HG02938 (cell line): ENCODE results near the gene STN1.

Source experiments
- ATAC-seq: cut with Tn5 transposase; IDR thresholded peaks from one replicate; pipeline ENCODE4 v1.9.1; 2021; ENCODE audit warnings: mild to moderate bottlenecking, moderate library complexity; ENCODE audit not compliant: unreplicated experiment

The STN1 gene

DNA sequence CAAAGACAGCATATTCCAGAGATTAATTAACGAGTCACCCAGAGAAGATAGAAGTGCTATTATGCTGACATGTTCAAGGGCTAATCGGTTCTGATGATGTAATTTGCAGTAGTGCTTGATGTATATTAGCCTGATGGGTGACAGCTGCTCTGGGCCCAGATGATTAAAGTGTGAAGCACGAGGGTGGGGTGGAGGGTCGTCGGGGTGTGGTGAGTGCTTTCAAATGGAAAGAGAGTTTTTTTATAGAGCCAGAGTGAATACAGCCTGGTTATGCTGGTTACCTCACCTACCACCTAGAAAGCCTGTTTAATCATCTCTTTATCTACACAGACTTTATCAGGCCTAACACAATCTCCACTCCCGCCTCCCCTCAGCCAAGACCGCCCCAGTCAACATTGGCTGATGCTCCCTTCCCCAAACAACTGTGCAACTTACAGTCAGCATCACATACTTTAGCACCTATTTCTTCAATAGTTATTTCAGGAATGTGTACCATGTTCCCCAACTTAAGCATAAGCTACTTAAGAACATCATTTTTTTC is 11.5 kb upstream of the STN1 start:
- ATAC-seq, result no peak

DNA sequence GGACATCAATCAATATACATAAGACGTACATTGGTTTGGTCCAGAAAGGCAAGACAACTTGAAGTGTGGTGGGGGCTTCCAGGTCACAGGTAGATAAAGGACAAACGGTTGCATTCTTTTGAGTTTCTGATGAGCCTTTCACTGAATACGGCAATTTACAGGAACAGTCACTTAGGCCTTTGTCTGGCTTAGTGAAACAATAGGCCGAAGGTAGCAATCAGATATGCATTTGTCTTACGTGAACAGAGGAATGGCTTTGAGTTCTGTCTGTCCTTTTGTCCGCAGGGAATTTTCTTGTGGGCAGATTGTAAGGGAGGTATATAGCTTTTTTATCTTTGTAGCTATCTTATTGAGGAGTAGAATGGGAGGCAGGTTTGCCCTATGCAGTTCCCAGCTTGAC is 10.8 kb upstream of the STN1 start:
- no peak for ATAC-seq

DNA sequence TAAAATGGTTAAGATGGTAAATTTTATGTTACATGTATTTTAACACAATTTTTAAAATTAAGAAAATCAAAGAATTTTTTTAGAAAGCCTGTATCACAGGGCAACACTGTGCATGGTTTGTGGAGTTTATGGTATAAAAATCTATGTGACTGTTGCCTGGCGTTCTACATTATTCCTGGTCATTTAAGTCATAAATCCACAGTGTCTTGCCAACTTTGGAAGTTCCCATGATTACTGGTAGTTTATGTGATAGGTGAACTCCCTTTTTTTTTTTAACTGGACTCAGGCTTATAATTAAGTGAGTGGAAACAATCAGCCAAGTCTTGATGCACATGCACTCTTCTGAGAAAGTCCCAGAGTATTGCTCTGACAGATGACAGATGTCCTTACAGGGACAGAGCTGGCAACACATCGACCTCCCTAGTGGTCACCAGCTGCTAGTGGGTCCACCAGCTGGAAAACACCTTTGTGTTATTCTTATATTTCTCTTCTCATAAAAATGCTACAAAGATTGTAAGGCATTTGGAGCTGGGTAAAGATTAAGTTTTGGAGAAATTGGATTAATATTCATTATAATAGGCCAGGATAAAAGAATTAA is 8.8 kb upstream of the STN1 start:
- ATAC-seq, result no peak

DNA sequence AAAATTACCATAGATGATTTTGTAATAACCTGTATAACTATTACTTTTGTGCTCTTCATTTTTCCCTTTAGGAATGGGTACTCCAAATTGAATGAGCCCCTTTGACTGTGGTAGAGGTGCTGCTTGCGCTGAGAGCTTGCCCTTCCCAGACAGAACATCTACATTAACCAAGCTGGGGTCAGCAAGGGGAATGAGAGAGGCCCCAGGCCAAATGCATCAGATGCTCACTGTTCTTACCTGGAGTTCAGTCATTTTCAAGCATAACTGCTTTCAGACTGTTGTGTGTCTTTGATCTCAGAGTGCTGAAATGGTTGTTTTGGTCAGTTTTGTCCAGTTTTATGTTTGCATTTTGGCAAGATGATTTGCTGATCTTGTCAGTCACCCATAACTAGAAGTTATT is 7.6 kb upstream of the STN1 start:
- no peak for ATAC-seq

DNA sequence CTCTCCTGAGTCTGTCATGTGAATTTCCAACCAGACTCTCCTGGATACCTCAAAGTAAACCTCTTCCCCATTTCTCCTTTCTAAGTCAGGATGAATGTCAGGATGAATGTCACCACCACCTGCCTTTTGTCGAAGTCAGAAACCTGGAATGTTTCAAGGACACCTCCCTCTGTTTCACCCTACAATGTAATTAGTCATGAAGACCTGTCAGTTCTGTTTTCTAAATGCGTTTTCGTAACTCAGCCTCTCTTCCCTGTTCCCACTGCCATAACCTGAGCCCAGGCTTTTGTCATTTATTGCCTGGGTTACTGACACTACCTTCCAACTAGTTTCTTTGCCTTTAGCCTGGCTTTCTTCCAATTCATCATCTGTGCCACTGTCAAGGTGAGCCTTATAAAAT is 5.5 kb upstream of the STN1 start:
- no peak for ATAC-seq

DNA sequence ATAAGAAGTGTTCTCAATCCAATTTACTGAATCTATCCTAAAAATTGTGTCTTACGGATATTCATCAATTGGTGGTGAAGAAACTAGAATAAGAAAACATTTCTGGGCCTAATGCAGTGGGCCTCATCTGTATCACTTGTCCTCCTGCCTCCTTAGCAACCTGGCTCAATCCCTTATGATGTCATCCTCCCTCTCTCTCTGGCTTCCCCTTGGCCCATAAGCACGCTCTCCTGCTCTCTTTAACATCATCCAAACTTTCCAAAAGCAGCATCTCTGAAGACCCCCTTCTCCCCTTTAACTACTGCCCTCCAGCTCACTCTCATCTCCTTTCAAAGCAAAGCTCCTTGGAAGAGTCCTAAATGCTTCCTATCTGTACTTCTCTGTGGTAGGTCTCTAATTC is 4.7 kb upstream of the STN1 start:
- ATAC-seq, result no peak

DNA sequence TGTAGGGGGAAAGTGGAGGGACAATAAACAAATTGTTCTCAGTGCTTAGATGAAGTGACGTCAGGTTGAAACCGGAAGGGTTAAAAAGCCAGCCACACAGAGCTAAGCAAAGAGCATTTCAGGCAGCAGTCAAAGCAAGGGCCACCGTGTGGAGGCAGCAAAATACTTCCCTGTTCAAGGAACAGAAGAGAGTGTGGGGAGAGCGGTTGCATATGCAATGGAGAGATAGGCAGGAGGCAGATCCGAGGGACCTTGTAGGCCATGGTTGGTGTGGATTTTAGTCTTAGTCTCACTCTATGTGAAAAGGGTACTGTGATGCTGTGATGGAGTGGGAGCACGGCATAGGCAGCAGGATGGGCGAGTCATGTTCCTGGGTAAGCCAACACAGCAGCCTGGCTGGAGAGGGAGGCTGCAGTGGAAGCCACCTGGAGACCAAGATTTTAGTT is 3.8 kb upstream of the STN1 start:
- ATAC-seq, result no peak

DNA sequence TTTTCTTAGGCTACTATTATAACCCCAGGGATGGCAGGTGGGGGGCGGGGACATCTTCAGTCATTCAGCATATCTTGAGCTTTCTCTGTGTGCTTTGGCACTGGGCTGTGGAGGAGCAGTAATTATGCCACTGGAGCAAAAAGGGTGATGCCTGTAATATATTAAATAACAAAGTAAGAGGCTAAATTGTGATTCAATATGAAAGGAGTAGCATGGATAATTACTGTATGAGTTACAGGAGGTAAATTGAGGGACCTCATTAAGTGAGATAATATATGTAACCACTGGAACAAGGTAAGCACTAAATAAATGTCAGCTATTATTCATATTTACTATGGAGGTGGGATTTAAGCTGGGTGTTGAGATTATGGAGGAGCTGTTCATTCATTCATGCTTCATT is 3.3 kb upstream of the STN1 start:
- ATAC-seq, result no peak

DNA sequence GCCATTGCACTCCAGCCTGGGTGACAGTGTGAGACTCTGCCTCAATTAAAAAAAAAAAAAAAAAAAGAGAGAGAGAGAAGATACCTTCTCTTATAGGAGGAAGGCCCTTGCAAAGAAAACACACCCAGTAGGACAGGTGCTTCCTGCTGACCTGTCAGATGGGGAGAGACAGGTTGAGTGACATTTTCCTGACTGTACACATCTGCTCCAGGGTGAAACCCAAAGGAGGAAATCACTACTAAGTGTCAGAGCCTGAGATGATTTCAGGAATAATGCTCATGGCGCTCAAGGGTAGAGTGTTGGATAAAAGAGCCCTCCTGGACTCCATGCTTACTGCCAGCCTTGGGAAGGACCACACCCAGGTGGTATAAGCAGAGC is 1.7 kb upstream of the STN1 start:
- no peak for ATAC-seq

DNA sequence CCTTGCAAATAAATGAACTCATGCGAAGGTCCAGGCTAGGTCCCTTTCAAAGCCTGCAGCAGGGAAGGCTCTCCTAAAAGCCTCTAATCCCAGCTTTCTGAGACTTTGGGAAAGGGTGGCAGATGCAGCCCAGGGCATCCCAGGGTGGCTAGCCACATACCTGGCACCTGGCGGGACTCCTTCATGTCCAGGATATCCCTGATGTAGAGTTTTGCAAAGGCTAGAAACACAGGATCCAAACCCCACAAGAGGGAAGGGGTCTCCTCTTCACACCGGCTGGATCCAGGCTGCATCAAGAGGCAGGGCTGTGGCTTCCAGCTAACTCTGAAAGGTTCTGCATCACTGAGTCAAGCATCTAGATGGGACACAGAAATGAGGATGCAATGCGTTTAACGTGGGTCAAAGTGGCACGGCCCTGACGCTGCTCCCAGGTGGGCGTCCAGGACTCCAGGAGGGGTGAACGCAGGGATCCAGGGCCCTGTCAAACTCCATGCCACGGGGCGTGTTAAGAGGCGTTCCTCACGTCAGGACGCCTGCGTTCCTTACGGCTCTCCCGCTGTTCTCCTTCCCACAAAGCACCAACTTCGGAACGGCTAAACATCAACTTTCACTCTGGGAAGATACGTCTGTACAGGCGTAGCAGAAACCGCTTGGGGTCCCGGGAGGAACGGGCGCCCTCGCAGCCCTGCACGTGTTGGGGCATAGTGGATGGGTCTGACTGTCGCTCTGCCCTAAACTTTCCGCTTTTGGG is 507 bp downstream of the STN1 start:
- ATAC-seq, result peak; percentile 1

DNA sequence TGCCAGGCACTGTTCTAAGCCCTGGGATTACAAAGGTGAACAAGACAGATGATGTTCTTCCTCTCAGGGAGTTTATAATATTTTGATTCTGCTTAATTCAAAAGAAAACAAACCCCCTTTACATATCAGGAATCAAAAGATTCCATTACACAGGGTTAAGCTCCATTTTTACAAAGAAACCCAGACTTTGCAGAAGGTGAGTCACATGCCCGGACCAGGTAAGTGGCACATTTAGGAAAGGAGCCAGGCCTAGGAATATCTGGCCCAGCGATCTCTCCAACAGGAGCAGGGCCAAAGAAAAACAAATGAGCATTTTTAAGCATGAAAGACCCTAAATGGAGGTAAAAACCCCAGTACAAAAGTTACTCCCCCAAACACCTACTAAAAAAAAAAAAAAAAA is 1.1 kb downstream of the STN1 start:
- no peak for ATAC-seq

DNA sequence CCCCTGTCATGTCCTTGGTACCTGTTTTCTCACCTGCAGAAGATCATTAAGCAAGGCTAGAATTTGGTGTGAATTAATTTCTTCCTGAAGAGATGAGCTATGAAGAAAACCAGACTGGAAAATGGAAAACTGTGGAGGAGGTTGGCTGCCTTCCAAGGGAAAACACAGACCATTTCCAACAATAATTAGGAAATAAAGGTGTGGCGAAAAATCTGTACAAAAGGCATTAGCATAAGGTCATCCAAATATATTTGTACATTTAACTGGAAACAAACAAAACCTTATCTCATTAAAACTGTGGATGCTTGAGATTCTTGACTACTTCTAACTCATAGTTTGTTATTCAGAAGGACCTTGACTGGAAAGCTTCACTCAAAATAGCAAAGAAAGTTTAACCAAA is 1.7 kb downstream of the STN1 start:
- no peak for ATAC-seq

DNA sequence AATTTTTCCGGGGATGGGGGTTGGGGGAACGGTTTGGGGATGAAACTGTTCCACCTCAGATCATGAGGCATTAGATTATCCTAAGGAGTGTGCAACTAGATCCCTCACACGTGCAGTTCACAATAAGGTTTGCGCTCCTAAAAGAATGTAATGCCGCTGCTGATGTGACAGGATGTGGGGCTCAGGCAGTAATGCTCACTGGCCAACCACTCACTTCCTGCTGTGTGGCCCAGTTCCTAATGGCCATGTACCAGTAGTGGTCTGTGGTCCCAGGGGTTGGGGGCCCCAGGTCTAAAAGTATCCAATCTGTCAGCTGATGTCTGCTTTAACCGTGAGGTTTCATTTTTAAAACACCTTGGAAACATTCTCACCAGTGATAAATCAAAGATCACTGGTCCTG is 2.2 kb downstream of the STN1 start:
- no peak for ATAC-seq

DNA sequence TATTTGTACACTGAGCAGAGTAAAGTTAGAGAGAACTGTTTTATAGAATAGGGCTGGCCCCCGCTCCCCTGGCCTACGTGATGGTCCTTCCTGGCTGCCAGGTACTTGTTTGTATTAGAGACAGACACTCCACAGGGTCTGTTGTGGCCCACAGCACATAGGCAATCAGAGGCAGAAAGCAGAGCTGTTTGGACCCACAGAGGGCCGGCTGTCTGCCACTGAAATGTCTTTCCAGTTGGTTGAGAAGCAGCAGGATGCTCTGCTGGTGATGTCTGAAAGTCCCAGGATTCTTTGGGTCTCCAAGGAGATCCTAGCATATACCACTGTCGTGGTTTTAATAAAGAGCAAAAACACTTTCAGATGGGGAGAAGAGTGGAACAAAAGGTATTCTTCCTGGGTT is 5.2 kb downstream of the STN1 start:
- no peak for ATAC-seq

DNA sequence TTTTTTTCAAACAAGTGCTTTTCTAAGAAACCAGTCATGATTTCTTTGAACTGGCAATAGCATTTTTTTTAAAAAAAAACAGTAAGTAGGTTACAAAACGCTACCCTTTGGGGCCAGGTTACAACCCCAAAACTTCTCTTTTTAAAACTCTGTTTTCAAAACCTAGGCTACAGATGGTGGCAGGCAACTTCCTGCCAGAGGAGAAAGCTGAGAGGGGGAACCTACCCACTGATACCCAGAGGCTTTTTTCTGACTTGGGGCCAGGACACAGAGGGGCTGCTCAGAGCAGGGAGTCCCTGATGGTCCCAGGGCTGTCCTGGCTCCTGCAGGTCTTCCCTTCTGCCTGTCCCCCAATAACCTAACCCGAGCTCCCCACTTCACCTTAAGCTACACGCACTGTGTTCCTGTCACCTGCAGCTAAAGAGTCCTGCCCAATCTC is 6.9 kb downstream of the STN1 start:
- ATAC-seq, result no peak

DNA sequence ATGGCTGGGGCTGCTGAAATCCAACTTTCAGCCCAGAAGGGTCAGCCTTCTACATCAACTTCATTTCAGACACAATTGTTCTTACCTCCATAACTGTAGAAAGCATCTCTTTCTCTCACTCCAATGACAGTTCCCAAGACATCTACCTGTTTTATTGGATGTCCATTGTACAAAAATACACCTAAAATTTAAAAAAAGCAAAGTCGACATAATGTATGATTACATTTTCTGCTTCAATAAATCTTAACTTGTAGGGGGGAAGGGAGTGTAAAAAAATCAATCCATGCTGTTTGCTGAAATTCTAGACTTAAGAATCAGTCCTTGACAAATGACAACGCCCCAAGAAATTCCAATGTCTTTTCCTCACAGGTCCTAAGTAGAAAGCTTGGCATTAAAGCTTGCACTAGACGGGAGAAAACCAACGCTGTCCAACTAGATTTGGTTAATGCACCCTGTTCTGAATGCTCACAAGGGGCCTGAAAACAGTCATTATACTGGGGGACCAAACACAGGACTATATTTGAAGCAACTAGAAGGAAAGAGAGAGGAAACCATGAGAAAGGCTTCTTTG is 7.5 kb downstream of the STN1 start:
- no peak for ATAC-seq

DNA sequence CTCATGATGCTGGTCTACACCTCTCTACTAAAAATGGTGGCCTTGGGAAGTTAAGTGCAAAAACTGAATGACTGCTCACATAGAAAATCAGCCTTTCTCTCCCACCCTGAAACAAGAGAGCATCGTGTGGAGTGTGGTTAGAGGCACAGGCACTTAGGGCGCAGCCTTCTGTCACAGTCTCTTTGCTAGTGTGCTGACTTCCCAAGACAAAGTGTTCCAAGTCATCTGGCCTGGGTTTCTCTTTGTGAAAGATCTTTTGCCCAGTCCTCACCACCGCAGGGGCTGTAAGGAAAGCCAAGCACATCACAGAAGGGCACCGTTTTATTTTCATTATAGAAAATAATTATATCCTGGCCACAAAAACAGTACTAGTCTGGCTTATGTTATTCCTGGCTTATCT is 12.5 kb downstream of the STN1 start:
- ATAC-seq, result no peak

DNA sequence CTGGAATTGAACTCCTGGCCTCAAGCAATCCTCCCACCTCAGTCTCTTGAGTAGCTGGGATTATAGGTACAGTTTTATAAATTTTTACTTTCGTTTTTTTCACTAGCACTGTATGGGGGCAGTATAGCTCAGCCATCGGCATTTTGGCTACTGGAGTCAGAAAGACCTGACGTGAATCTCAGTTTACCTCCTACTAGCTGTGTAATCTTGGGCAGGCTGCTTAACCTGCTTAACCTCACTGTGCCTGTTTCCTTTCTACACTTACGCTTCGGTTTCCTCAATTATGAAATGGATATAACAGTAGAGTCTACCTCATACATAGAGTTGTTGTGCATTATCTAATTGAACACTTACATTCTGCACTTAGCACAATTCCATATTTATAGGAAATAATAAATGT is 16.7 kb downstream of the STN1 start:
- no peak for ATAC-seq

DNA sequence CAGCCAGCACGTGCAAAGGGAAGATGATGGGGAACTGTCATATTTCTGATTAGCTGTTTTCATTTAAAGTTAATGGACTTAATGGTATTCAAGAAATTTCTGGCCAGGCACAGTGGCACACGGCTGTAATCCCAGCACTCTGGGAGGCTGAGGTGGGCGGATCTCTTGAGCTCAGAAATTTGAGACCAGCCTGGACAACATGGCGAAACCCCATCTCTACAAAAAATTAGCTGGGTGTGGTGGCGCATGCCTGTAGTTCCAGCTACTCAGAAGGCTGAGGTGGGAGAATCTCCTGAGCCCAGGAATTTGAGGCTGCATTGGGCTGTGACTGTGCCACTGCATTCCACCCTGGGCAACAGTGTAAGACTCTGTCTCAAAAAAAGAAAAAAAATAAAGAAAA is 18.7 kb downstream of the STN1 start:
- ATAC-seq, result no peak

DNA sequence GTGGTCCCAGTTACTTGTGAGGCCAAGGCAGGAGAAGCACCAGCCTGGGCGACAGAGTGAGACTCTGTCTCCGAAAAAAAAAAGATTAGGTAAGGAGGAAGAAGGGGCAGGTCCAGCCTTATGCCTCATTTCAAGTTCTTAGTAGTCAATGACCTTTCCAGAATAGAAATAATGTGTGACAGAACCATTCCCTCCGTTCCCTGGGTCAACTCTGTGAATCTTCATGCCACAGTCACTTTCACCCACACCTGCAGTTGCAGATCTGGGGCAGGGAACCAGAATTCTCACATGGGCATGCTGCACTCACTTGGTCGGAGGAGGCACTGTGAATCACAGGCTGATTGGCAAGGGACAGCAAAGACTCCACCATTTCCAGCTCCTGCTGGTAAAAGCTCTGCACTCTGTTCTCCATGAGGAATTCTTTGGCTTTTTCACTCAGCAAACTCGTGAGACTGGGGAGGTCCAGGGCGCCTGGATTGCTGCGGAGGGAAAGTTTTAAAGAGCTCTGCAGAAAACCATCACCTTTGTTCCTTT is 20.7 kb downstream of the STN1 start:
- no peak for ATAC-seq

DNA sequence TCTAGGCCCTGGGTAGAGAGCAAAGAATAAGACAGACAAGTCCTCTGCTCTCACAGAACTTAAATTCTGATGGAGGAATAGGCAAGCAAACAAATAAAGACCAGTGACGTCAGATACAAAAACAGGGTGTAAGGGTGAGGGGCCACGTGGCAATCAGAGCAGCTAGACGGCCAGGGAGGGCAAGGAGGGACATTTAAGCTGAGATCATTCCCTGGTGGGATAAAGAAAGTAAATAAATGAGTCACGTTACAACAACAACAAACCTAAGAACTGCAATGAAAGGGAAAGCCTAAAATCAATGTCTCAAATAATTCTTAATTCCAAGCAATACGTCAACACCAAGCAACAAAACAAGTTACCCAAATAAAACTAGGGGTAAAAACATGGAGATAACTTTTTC is 21.8 kb downstream of the STN1 start:
- no peak for ATAC-seq
